Liver (tissue), 9 donors: ENCODE results near the gene GRIN2D. TPM values are rescaled to one million over a fixed set of nuclear protein-coding genes. Genes with fewer than 3 reads are reported as not detected.

Source experiments
- DNase-seq: peaks from one replicate; pipeline ENCODE4 v3.0.0-alpha.2; 2017; ENCODE audit warnings: low spot score
- H3K27ac ChIP-seq, 2 donors: one replicate each; pipeline ENCODE4 v1.7.0; 2013; ENCODE audit warnings: inconsistent platforms in 2 of 2, low read length in 2 of 2, control low read depth in 1 of 2, low read depth in 1 of 2, mild to moderate bottlenecking in 1 of 2
- H3K27me3 ChIP-seq, 4 donors: one replicate each; pipeline versions ENCODE4 v1.6.1 to v1.7.0; 2013; ENCODE audit warnings: low read length in 3 of 4, inconsistent platforms in 1 of 4, mild to moderate bottlenecking in 1 of 4, moderate library complexity in 1 of 4; ENCODE audit not compliant: control insufficient read depth in 4 of 4, insufficient read depth in 4 of 4
- H3K36me3 ChIP-seq, 4 donors: one replicate each; pipeline versions ENCODE4 v1.6.1 to v1.7.0; 2013; ENCODE audit warnings: low read length in 3 of 4, mild to moderate bottlenecking in 3 of 4, low read depth in 1 of 4, moderate library complexity in 1 of 4; ENCODE audit not compliant: control insufficient read depth in 4 of 4, insufficient read depth in 3 of 4
- H3K4me1 ChIP-seq, 4 donors: one replicate each; pipeline versions ENCODE4 v1.6.1 to v1.7.0; 2013; ENCODE audit warnings: low read length in 3 of 4, mild to moderate bottlenecking in 3 of 4, moderate library complexity in 1 of 4; ENCODE audit not compliant: control insufficient read depth in 4 of 4, insufficient read depth in 4 of 4
- H3K4me3 ChIP-seq, 3 donors: one replicate each; pipeline versions ENCODE4 v1.6.1 to v1.7.0; 2013; ENCODE audit warnings: low read length in 3 of 3, control low read depth in 1 of 3, low read depth in 1 of 3, mild to moderate bottlenecking in 1 of 3
- H3K9ac ChIP-seq, 2 donors: one replicate each; pipeline ENCODE4 v1.7.0; 2013; ENCODE audit warnings: low read length in 2 of 2, mild to moderate bottlenecking in 2 of 2, moderate library complexity in 2 of 2, control low read depth in 1 of 2, low read depth in 1 of 2
- H3K9me3 ChIP-seq, 4 donors: one replicate each; pipeline versions ENCODE4 v1.6.1 to v1.7.0; 2013; ENCODE audit warnings: low read length in 3 of 4; ENCODE audit not compliant: control insufficient read depth in 4 of 4
- EGR1 ChIP-seq, 2 donors: IDR thresholded peaks; 2 replicates each; pipeline ENCODE4 v1.6.1; 2016 to 2018; ENCODE audit warnings: antibody characterized with exemption in 2 of 2, low read depth in 2 of 2
- FOXA1 ChIP-seq: IDR thresholded peaks from 2 replicates; pipeline ENCODE4 v1.6.1; 2016; ENCODE audit warnings: antibody characterized with exemption
- FOXA2 ChIP-seq: IDR thresholded peaks from 2 replicates; pipeline ENCODE4 v1.6.1; 2016; ENCODE audit warnings: antibody characterized with exemption
- GABPA ChIP-seq, 2 donors: IDR thresholded peaks in 1 of 2; conservative IDR thresholded peaks in 1 of 2; 2 replicates each; pipeline ENCODE4 v1.6.1; 2016; ENCODE audit warnings: antibody characterized with exemption in 2 of 2, mild to moderate bottlenecking in 1 of 2, moderate library complexity in 1 of 2
- HNF4A ChIP-seq, 2 donors: conservative IDR thresholded peaks; 2 replicates each; pipeline ENCODE4 v1.6.1; 2016; ENCODE audit warnings: antibody characterized with exemption in 2 of 2, mild to moderate bottlenecking in 2 of 2
- HNF4G ChIP-seq: IDR thresholded peaks from 2 replicates; pipeline ENCODE4 v1.6.1; 2016; ENCODE audit warnings: antibody characterized with exemption
- JUND ChIP-seq, 2 donors: IDR thresholded peaks; 2 replicates each; pipeline ENCODE4 v1.6.1; 2016; ENCODE audit warnings: antibody characterized with exemption in 2 of 2
- NR2F2 ChIP-seq: IDR thresholded peaks from 2 replicates; pipeline ENCODE4 v1.6.1; 2016; ENCODE audit warnings: antibody characterized with exemption
- RAD21 ChIP-seq, 2 donors: IDR thresholded peaks; 2 replicates each; pipeline ENCODE4 v1.6.1; 2016; ENCODE audit warnings: antibody characterized with exemption in 2 of 2, mild to moderate bottlenecking in 2 of 2
- RXRA ChIP-seq, 2 donors: IDR thresholded peaks; 2 replicates each; pipeline ENCODE4 v1.6.1; 2017 to 2018; ENCODE audit warnings: antibody characterized with exemption in 2 of 2, mild to moderate bottlenecking in 1 of 2
- SP1 ChIP-seq: IDR thresholded peaks from 2 replicates; pipeline ENCODE4 v1.6.1; 2018; ENCODE audit warnings: antibody characterized with exemption, mild to moderate bottlenecking
- TAF1 ChIP-seq: conservative IDR thresholded peaks from 2 replicates; pipeline ENCODE4 v1.6.1; 2016; ENCODE audit warnings: antibody characterized with exemption, mild to moderate bottlenecking
- YY1 ChIP-seq: IDR thresholded peaks from 2 replicates; pipeline ENCODE4 v1.6.1; 2016; ENCODE audit warnings: antibody characterized with exemption, mild to moderate bottlenecking
- WGBS: extraction: QIAGEN DNeasy Blood & Tissue Kit; methylation state at CpG from one replicate; pipeline ENCODE4 v1.1.7; 2013; 5-methylcytosine and 5-hydroxymethylcytosine counted together
- polyA plus RNA-seq, 2 donors: library from polyadenylated mRNA; stranded (reverse) in 1 of 2; unstranded in 1 of 2; fragments of 200-250 nt in 1 of 2; fragments of >200 nt in 1 of 2; fragmentation: Nextera tagmentation in 1 of 2; extraction: Ambion mirVana in 1 of 2; gene quantifications; one replicate each; pipeline versions ENCODE4 v1.2.1 to v1.2.3, GENCODE V29; 2013 to 2015
- total RNA-seq, 2 donors: library from RNA; depleted of rRNA; stranded (reverse); fragments of >200 nt; gene quantifications; one replicate each; pipeline ENCODE4 v1.2.3, GENCODE V29; 2014
- TF ChIP-seq, protein P1 (sequence below): IDR thresholded peaks from 2 replicates; pipeline ENCODE4 v1.6.1; 2016; ENCODE audit warnings: antibody characterized with exemption
- TF ChIP-seq, protein P2 (sequence below): IDR thresholded peaks from 2 replicates; pipeline ENCODE4 v1.6.1; 2016; ENCODE audit warnings: antibody characterized with exemption
- TF ChIP-seq, protein P3 (sequence below): IDR thresholded peaks from 2 replicates; pipeline ENCODE4 v1.6.1; 2016; ENCODE audit warnings: antibody characterized with exemption
- TF ChIP-seq, protein P4 (sequence below): fragments of 150-350 bp; IDR thresholded peaks from 2 replicates; pipeline ENCODE4 v1.5.1; 2017; ENCODE audit warnings: improper control_type of control experiment, low read depth, low read length; ENCODE audit not compliant: missing input control
- TF ChIP-seq, protein P5 (sequence below): IDR thresholded peaks from 2 replicates; pipeline ENCODE4 v1.6.1; 2016; ENCODE audit warnings: antibody characterized with exemption, mild to moderate bottlenecking
- donor health status: healthy.
- donor health status: healthy.
- donor health status: healthy.
- donor health status: healthy.
- donor health status: healthy.

The GRIN2D gene
- total and polyA plus RNA-seq, 4 donors: 0.13 to 0.33 (median 0.17) TPM; not detected in 1

DNA sequence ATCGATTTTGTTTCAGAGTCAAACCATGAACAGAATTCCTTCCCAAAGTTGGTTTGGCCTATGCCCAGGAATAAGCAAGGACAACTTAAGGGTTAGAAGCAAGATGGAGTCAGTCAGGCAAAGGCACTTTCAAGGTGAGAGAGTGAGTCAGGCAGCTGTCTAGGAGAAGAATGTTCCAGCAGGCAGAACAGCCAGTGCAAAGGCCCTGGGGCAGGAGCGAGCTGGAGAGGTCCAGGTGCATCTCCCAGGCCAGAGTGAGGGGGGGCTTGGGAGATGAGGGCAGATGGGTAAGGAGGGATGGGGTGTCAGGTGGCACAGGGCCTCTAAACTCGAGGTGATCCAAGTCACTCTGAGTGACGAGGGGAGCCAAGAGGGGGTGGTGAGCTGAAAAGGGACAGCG, 43.1 kb downstream of the GRIN2D start:
- H3K9ac ChIP-seq: no peak overlapping the region
- H3K4me1 ChIP-seq: no peaks in the 10 kb centered on the region
- no peak overlapping the region for H3K4me3 ChIP-seq
- TF ChIP-seq RAD21 (IDR thresholded peaks at IDR 0.05) (no peak), RXRA (IDR thresholded peaks at IDR 0.05) (no peak), TAF1 (no peak), SP1 (no peak), YY1 (no peak), FOXA2 (no peak), NR2F2 (no peak), HNF4G (no peak), GABPA (IDR thresholded peaks at IDR 0.05 in 1 of 2, conservative IDR thresholded peaks at IDR 0.05 in 1 of 2) (no peak)
- TF ChIP-seq, protein P1, sequence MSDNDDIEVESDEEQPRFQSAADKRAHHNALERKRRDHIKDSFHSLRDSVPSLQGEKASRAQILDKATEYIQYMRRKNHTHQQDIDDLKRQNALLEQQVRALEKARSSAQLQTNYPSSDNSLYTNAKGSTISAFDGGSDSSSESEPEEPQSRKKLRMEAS: no peak
- TF ChIP-seq, protein P2, sequence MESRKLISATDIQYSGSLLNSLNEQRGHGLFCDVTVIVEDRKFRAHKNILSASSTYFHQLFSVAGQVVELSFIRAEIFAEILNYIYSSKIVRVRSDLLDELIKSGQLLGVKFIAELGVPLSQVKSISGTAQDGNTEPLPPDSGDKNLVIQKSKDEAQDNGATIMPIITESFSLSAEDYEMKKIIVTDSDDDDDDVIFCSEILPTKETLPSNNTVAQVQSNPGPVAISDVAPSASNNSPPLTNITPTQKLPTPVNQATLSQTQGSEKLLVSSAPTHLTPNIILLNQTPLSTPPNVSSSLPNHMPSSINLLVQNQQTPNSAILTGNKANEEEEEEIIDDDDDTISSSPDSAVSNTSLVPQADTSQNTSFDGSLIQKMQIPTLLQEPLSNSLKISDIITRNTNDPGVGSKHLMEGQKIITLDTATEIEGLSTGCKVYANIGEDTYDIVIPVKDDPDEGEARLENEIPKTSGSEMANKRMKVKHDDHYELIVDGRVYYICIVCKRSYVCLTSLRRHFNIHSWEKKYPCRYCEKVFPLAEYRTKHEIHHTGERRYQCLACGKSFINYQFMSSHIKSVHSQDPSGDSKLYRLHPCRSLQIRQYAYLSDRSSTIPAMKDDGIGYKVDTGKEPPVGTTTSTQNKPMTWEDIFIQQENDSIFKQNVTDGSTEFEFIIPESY: no peak
- TF ChIP-seq, protein P3, sequence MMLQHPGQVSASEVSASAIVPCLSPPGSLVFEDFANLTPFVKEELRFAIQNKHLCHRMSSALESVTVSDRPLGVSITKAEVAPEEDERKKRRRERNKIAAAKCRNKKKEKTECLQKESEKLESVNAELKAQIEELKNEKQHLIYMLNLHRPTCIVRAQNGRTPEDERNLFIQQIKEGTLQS: no peak
- H3K27me3 ChIP-seq: no peaks in the 10 kb centered on the region
- no peaks in the 10 kb centered on the region for H3K36me3 ChIP-seq
- no peak overlapping the region for H3K27ac ChIP-seq
- DNase-seq: no peak
- no peaks in the 10 kb centered on the region for H3K9me3 ChIP-seq
- 85% methylated on average over 5 of the region's 5 CpGs for WGBS

DNA sequence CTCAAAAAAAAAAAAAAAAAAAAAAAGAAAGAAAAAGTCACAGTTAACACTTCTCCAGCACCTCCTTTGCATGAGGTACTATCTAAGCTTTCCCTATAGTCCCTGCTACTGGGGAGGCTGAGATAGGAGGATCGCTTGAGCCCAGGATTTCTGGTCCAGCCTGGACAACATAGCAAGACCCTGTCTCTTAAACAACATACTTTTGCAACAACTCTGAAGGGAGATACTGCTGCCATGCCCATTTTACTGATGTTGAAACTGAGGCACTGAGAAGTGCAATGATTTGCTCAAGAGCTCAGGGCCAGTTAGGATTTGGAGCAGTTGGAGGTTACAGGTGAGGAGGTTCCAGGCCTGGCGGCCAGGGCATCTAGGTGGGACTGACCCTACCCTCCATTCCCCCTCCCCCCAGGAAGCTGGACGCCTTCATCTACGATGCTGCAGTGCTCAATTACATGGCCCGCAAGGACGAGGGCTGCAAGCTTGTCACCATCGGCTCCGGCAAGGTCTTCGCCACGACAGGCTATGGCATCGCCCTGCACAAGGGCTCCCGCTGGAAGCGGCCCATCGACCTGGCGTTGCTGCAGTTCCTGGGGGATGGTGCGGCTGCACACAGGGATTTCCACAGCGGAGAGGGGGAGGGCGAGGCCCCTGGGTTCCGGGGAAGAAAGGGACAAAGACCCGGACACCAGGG, 48.0 kb downstream of the GRIN2D start:
- DNase-seq: no peak
- 94% methylated on average over 20 of the region's 20 CpGs for WGBS
- Histone ChIP-seq H3K27ac (no peak overlapping the region), H3K4me1 (peaks cover 2 to 21% (median 12%) of the 10 kb centered on the region in 4 donors), H3K4me3 (no peak overlapping the region), H3K36me3 (no peaks in the 10 kb centered on the region), H3K9me3 (no peaks in the 10 kb centered on the region), H3K9ac (no peak overlapping the region), H3K27me3 (no peaks in the 10 kb centered on the region)
- no peak for TF ChIP-seq TAF1
- TF ChIP-seq GABPA (IDR thresholded peaks at IDR 0.05 in 1 of 2, conservative IDR thresholded peaks at IDR 0.05 in 1 of 2): no peak
- no peak for TF ChIP-seq HNF4A (conservative IDR thresholded peaks at IDR 0.05)
- no peak for TF ChIP-seq HNF4G
- no peak for TF ChIP-seq JUND (IDR thresholded peaks at IDR 0.05)
- TF ChIP-seq, protein P3: no peak
- TF ChIP-seq YY1: no peak
- TF ChIP-seq, protein P2: no peak
- no peak for TF ChIP-seq RXRA (IDR thresholded peaks at IDR 0.05)
- no peak for TF ChIP-seq EGR1 (IDR thresholded peaks at IDR 0.05; ENCODE audit: low read depth in 2 of 2)
- no peak for TF ChIP-seq SP1
- no peak for TF ChIP-seq RAD21 (IDR thresholded peaks at IDR 0.05)
- TF ChIP-seq, protein P1: no peak
- TF ChIP-seq FOXA2: no peak
- no peak for TF ChIP-seq NR2F2
- TF ChIP-seq FOXA1: no peak
- TF ChIP-seq, protein P4, sequence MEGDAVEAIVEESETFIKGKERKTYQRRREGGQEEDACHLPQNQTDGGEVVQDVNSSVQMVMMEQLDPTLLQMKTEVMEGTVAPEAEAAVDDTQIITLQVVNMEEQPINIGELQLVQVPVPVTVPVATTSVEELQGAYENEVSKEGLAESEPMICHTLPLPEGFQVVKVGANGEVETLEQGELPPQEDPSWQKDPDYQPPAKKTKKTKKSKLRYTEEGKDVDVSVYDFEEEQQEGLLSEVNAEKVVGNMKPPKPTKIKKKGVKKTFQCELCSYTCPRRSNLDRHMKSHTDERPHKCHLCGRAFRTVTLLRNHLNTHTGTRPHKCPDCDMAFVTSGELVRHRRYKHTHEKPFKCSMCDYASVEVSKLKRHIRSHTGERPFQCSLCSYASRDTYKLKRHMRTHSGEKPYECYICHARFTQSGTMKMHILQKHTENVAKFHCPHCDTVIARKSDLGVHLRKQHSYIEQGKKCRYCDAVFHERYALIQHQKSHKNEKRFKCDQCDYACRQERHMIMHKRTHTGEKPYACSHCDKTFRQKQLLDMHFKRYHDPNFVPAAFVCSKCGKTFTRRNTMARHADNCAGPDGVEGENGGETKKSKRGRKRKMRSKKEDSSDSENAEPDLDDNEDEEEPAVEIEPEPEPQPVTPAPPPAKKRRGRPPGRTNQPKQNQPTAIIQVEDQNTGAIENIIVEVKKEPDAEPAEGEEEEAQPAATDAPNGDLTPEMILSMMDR: no peak
- TF ChIP-seq, protein P5, sequence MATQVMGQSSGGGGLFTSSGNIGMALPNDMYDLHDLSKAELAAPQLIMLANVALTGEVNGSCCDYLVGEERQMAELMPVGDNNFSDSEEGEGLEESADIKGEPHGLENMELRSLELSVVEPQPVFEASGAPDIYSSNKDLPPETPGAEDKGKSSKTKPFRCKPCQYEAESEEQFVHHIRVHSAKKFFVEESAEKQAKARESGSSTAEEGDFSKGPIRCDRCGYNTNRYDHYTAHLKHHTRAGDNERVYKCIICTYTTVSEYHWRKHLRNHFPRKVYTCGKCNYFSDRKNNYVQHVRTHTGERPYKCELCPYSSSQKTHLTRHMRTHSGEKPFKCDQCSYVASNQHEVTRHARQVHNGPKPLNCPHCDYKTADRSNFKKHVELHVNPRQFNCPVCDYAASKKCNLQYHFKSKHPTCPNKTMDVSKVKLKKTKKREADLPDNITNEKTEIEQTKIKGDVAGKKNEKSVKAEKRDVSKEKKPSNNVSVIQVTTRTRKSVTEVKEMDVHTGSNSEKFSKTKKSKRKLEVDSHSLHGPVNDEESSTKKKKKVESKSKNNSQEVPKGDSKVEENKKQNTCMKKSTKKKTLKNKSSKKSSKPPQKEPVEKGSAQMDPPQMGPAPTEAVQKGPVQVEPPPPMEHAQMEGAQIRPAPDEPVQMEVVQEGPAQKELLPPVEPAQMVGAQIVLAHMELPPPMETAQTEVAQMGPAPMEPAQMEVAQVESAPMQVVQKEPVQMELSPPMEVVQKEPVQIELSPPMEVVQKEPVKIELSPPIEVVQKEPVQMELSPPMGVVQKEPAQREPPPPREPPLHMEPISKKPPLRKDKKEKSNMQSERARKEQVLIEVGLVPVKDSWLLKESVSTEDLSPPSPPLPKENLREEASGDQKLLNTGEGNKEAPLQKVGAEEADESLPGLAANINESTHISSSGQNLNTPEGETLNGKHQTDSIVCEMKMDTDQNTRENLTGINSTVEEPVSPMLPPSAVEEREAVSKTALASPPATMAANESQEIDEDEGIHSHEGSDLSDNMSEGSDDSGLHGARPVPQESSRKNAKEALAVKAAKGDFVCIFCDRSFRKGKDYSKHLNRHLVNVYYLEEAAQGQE: no peak
